VCaP (cell line): Measurements from ENCODE around the gene ZNF93.
"Not testable (repeated sequence)": the region's sequence is repeated elsewhere in the genome, so short reads cannot be mapped to it uniquely, and the experiment has no call there.

ENCODE experiments used
- H3K27ac ChIP-seq: fragments of 450-650 bp; 2 replicates; pipeline ENCODE4 v1.5.1; 2017
- TF ChIP-seq, protein P1 (sequence below): fragments of 450-650 bp; conservative IDR thresholded peaks from 2 replicates; pipeline ENCODE4 v1.5.1; 2017; ENCODE audit warnings: mild to moderate bottlenecking, moderate library complexity

ZNF93 gene

DNA sequence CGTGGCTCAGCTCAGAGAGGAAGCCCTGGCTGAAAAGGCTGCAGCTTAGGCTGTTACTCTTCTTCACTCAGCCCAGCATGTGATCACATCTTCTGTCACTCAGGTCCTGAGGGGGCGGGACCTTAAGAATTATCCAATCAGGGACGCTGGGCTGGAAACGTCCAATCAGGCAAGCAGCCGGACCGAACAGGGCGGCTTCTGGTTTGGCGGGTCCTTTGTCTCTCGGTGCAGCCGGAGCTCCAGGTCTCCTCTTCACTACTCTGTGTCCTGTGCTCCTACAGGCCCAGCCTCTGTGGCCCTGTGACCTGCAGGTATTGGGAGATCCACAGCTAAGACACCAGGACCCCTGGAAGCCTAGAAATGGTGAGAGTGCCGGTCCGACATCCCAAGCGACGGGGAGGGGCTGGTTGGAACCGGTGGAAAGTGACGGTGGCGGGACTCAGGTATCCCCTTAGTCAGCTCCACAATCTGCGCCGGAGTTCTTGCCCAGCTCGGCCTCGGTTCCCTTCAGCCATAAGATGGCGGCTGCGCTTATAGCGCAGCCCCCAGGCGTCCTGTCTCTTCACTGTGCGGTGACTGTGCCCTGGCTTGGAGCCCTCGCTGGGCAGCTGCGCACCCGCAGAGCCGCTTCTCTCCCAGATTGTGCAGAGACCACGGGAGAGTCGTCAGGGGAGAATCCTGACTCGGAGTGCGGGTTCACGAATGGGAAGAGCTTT is at the start of gene ZNF93:
Gene ZNF93, plus strand, starts transcription at position 218 of the 716 bp plus-strand sequence. Its CDS starts 143 bp downstream, at position 361.
- TF ChIP-seq, protein P1, sequence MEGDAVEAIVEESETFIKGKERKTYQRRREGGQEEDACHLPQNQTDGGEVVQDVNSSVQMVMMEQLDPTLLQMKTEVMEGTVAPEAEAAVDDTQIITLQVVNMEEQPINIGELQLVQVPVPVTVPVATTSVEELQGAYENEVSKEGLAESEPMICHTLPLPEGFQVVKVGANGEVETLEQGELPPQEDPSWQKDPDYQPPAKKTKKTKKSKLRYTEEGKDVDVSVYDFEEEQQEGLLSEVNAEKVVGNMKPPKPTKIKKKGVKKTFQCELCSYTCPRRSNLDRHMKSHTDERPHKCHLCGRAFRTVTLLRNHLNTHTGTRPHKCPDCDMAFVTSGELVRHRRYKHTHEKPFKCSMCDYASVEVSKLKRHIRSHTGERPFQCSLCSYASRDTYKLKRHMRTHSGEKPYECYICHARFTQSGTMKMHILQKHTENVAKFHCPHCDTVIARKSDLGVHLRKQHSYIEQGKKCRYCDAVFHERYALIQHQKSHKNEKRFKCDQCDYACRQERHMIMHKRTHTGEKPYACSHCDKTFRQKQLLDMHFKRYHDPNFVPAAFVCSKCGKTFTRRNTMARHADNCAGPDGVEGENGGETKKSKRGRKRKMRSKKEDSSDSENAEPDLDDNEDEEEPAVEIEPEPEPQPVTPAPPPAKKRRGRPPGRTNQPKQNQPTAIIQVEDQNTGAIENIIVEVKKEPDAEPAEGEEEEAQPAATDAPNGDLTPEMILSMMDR: no peak
- peak within 1 kb of the TSS; percentile 84 for H3K27ac ChIP-seq

GRCh38 chr19:19851740-19852139 is 49.0 kb upstream of the ZNF93 start:
- not testable (repeated sequence) for H3K27ac ChIP-seq

GRCh38 chr19:19858751-19859150 is 42.0 kb upstream of the ZNF93 start:
- TF ChIP-seq, protein P1: no peak
- H3K27ac ChIP-seq: no peak overlapping the region

DNA sequence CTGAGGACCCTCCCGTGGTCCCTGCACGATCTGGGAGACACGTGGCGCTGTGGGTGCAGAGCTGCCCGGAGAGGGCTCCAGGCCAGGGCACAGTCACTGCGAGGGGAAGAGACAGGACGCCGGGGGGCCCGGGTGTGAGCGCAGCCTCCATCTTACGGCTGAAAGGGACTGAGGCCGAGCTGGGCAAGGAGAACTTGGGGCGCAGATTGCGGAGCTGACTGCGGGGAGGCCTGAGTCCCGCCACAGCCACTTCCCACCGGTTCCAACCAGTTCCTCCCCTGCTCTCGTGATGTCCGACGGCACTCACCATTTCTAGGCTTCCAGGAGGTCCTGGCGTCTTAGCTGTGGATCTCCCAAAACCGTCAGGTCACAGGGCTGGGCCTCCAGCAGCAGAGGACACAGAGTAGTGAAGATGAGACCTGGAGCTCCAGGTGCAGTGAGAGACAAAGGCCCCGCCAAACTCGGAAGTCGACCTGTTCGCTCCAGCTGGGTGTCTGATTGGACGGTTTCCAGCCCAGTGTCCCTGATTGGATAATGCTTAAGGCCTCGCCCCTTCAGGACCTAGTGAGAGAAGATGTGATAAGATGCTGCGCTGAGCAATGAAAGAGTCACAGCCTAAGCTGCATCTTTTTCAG is 39.9 kb upstream of the ZNF93 start:
- H3K27ac ChIP-seq: no peak overlapping the region
- TF ChIP-seq, protein P1: no peak

- peak within 1 kb of the TSS; percentile 94 for H3K27ac ChIP-seq
- TF ChIP-seq, protein P1: no peak
These were observed 34.8 kb upstream of the ZNF93 start, which contains the start of gene ZNF253 for GRCh38 chr19:19865750-19866610. ZNF253 (plus strand) TSS chr19:19865882; CDS start chr19:19865997, 115 bp downstream.

GRCh38 chr19:19866611-19867248 is 34.0 kb upstream of the ZNF93 start:
- TF ChIP-seq, protein P1: no peak
- H3K27ac ChIP-seq: peak overlapping the region; percentile 94

GRCh38 chr19:19870086-19870485 is 30.7 kb upstream of the ZNF93 start:
- H3K27ac ChIP-seq: not testable (repeated sequence)

DNA sequence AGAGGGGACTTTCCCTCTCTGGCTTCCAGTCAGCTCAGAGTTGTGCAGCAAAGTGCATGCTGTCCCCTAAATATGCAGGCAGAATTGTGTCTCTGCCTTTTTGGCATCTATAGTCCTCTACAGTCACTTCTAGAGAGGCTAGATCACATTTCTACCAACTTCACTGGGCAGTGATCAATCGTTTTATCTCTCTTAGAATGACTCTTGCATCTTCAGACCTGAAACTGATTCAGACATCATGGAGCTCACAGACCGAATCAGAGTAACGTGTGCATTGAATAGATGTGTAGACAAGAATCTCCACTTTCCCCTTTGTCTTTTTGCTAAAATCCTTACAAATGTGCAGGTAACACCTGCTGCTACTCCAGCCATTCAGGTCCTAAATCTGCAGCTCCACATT is 28.8 kb upstream of the ZNF93 start:
- TF ChIP-seq, protein P1: no peak
- H3K27ac ChIP-seq: no peak overlapping the region
